Fibroblast of villous mesenchyme (primary cell): ENCODE results near the gene EFCAB14. TPM values are rescaled to one million over a fixed set of nuclear protein-coding genes. Genes with fewer than 3 reads are reported as not detected.
"Not testable (repeated sequence)": the region's sequence is repeated elsewhere in the genome, so short reads cannot be mapped to it uniquely, and the experiment has no call there.

Experiments
- DNase-seq: peaks from one replicate; pipeline ENCODE4 v3.0.0-alpha.2; 2010; ENCODE audit warnings: low read depth
- H3K4me3 ChIP-seq: 2 replicates; pipeline ENCODE4 v1.5.1; 2011; ENCODE audit warnings: low read depth, mild to moderate bottlenecking, low read length
- total RNA-seq: library from RNA; depleted of rRNA; stranded (reverse); fragments of >200 nt; gene quantifications from 2 replicates; pipeline ENCODE4 v1.2.3, GENCODE V29; 2012
- TF ChIP-seq, protein P1 (sequence below): IDR thresholded peaks from 2 replicates; pipeline ENCODE4 v1.5.1; 2012; ENCODE audit warnings: low read depth, mild to moderate bottlenecking, low read length; ENCODE audit not compliant: insufficient read depth

The EFCAB14 gene
- total RNA-seq, 1 donor = 64.3 TPM

- TF ChIP-seq, protein P1, sequence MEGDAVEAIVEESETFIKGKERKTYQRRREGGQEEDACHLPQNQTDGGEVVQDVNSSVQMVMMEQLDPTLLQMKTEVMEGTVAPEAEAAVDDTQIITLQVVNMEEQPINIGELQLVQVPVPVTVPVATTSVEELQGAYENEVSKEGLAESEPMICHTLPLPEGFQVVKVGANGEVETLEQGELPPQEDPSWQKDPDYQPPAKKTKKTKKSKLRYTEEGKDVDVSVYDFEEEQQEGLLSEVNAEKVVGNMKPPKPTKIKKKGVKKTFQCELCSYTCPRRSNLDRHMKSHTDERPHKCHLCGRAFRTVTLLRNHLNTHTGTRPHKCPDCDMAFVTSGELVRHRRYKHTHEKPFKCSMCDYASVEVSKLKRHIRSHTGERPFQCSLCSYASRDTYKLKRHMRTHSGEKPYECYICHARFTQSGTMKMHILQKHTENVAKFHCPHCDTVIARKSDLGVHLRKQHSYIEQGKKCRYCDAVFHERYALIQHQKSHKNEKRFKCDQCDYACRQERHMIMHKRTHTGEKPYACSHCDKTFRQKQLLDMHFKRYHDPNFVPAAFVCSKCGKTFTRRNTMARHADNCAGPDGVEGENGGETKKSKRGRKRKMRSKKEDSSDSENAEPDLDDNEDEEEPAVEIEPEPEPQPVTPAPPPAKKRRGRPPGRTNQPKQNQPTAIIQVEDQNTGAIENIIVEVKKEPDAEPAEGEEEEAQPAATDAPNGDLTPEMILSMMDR = peak; percentile 83
- peak; percentile 55 for DNase-seq
- H3K4me3 ChIP-seq = no peak overlapping the region
Measured at GRCh38 chr1:46747683-46748288, 28.9 kb upstream of the EFCAB14 start.

- TF ChIP-seq, protein P1 = no peak
- DNase-seq = no peak
- H3K4me3 ChIP-seq = no peak overlapping the region
Measured at GRCh38 chr1:46742069-46742468, 23.2 kb upstream of the EFCAB14 start.

DNA sequence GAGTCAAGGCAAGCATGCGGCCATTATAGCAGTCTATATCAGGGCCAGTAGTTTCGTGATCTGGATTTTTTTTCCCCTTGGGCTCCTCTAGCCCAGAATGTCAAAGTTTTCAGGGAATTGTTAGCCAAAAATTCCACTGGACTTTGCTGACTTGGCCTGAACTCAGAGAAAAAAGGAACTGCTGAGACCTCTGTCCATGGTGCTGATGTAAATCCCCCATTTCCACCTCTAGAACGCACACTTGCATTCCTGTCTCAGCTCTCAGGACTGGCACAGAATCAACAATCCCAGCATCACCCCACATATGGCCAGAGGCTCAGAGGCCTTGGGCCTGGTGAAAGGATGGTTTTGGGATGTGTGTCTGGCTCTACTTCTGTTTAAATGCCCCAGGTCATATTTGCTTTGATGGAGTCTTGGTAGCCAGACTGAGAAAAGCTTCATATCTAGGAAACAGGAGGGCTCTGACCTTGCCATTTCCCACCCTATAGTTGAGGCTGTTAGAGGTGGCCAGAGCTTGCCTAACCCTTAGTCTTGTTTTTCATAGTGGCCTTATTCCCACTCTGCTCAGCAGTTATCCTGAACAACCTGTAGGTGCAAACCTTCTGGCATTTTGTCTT is 16.9 kb upstream of the EFCAB14 start:
- peak; percentile 61 for DNase-seq
- TF ChIP-seq, protein P1 = peak; percentile 38
- H3K4me3 ChIP-seq = no peak overlapping the region

GRCh38 chr1:46728327-46728873 is 9.5 kb upstream of the EFCAB14 start:
- not testable (repeated sequence) for H3K4me3 ChIP-seq, DNase-seq

- TF ChIP-seq, protein P1 = no peak
- H3K4me3 ChIP-seq = no peak overlapping the region
- peak; percentile 8 for DNase-seq
Measured at GRCh38 chr1:46725736-46726108, 6.8 kb upstream of the EFCAB14 start.

DNA sequence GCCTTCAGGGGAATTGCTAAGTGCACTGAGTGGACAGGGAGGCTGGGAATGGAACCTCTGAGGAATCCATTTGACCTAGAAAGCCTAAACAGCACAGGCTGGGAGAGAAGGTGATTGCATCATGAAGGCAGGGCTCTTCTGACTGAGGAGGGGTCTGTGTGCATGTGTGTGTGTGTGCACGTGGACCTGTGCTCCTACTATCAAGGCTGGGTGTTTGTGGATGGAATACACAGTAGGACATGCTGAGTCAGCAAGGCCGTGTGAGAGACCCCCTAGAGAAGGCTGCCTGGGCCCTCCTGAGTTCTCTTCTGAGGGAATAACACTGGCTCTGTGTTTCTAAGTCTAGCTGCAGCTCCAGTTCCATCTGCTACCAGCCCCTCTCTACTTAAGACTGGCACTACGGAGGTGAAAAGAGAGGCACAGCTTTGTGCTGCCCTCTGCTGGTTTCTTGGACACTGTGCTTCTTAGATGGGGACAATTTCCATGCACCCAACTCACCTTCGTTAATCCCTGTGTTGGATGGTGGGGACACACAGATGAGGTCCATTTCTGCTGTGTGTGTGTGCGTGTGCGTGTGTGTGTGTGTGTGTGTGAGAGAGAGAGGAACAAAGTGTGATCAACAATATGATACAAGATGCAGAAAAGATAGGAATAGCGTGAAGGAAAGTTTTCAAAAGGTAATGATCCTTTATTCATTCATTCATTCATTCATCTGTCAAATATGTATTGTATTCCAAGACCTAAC is 6.2 kb upstream of the EFCAB14 start:
- H3K4me3 ChIP-seq = no peak overlapping the region
- peak; percentile 86 for DNase-seq
- TF ChIP-seq, protein P1 = peak; percentile 92

DNA sequence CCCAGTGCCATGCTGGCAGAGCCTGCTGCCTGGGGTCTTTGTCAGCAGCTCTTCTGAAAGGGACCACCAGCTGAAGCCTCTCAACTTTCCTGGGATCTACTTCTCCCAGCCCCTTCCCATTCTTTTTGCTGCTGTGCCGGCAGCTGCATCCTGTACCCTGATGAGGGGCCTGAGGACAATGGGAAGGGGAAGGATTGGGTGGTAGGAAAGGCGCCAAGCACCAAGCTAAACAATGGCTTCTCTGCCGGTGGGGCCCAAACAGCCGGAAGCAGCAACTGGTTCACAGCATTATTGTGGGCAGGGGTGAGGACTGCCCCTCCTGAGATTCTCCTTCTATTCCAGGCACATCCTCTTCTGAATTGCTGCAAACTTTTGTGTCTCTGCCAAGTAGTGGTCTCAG is 5.0 kb upstream of the EFCAB14 start:
- H3K4me3 ChIP-seq = no peak overlapping the region
- no peak for DNase-seq
- TF ChIP-seq, protein P1 = no peak
